Esophagus muscularis mucosa (tissue), 4 donors: ENCODE data around the gene DUOXA2. TPM values are rescaled to one million over a fixed set of nuclear protein-coding genes. Genes with fewer than 3 reads are reported as not detected.
A peak's percentile ranks its signal among the peaks of the same experiment; 100 is the strongest.

Experiments
- DNase-seq: peaks from one replicate; pipeline ENCODE4 v3.0.0-alpha.2; 2017; ENCODE audit errors: extremely low spot score
- H3K27ac ChIP-seq, 4 donors: fragments of 200-600 bp; sonication (generic); replicated peaks in 1 of 4; 1 replicate in 3 of 4; 2 replicates in 1 of 4; pipeline ENCODE4 v1.5.1; 2016 to 2019; ENCODE audit warnings: mild to moderate bottlenecking in 1 of 4
- H3K27me3 ChIP-seq, 4 donors: fragments of 200-600 bp; sonication (generic); one replicate each; pipeline versions ENCODE4 v1.5.1 to v1.6.0; 2016 to 2019
- H3K36me3 ChIP-seq, 4 donors: fragments of 200-600 bp; sonication (generic); one replicate each; pipeline ENCODE4 v1.5.1; 2016 to 2019
- H3K4me1 ChIP-seq, 4 donors: fragments of 200-600 bp; sonication (generic); one replicate each; pipeline ENCODE4 v1.5.1; 2016 to 2019
- H3K4me3 ChIP-seq, 4 donors: fragments of 200-600 bp; sonication (generic); 1 replicate in 2 of 4; 2 replicates in 2 of 4; pipeline ENCODE4 v1.5.1; 2016 to 2019; ENCODE audit warnings: mild to moderate bottlenecking in 4 of 4, moderate library complexity in 1 of 4
- H3K9me3 ChIP-seq, 4 donors: fragments of 200-600 bp; sonication (generic); 1 replicate in 3 of 4; 2 replicates in 1 of 4; pipeline ENCODE4 v1.5.1; 2016 to 2019
- EP300 ChIP-seq: sonication (generic); formaldehyde crosslinking; IDR thresholded peaks from one replicate; pipeline ENCODE4 v1.6.1; 2017; ENCODE audit warnings: antibody characterized with exemption
- POLR2A ChIP-seq: fragments of 450-650 bp; IDR thresholded peaks from one replicate; pipeline ENCODE4 v1.6.1; 2017; ENCODE audit warnings: antibody characterized with exemption, moderate library complexity, mild to moderate bottlenecking, low read depth
- POLR2AphosphoS5 ChIP-seq, 2 donors: sonication (generic); formaldehyde crosslinking; IDR thresholded peaks; one replicate each; pipeline ENCODE4 v1.6.1; 2017; ENCODE audit warnings: antibody characterized with exemption in 2 of 2
- WGBS: methylation state at CpG from one replicate; pipeline ENCODE4 v1.1.5; 2018; 5-methylcytosine and 5-hydroxymethylcytosine counted together
- intact Hi-C: fragments of 100-400 bp; cut with DNase I; formaldehyde crosslinking; loops from one replicate; pipeline ENCODE4 v1.15.1; 2023
- total RNA-seq, 4 donors: library from RNA; depleted of rRNA; stranded (reverse); fragments of >200 nt; gene quantifications; one replicate each; pipeline versions ENCODE4 v1.1.0 to v1.2.1, GENCODE V29; 2016
- TF ChIP-seq, protein P1 (sequence below), 3 experiments: fragments of 200-600 bp in 2 of 3; fragments of 450-650 bp in 1 of 3; sonication (generic) in 2 of 3; IDR thresholded peaks; one replicate each; pipeline ENCODE4 v1.5.1; 2017 to 2019; ENCODE audit warnings: antibody characterized with exemption in 3 of 3, mild to moderate bottlenecking in 2 of 3, moderate library complexity in 1 of 3

DUOXA2 gene
- total RNA-seq, 4 donors from 2014 or later: 0.42 to 0.52 TPM; not detected in 2

DNA sequence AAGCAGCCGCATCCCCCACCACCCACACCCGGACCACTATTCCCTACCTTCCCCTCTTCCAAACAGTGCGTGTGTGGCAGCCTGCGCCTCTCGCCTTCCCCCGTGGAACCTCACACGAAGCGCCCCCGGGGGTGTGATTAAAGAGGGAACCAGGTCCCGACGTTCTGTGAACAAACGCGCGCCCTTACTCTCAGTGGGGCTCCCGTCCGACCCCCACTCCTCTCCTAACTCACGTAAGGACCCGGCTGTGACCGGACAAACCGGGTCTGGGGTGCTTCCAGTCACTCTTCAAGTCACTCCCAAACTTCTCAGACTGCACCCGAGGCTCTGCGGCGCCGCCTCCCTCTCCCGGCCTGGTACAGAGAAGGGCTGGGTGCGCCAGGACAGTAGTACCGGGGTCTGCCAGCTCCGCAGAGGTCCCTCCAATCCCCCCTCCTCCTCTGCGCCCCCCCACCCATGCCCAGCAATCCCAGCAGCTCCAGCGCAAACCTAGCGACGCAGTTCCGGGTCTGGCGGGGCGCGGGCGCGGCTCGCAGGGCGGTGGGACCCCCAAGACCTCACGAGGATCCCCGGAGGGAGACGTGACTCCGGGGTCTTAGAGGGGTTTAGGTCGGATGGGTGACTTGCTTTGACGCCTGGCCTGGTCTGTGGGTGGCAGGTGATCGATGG is 15.0 kb downstream of the DUOXA2 start:
- H3K4me3 ChIP-seq: peak overlapping the region; percentile 33 to 51 (median 42)
- no peak overlapping the region for H3K27ac ChIP-seq
- no peaks in the 10 kb centered on the region for H3K9me3 ChIP-seq
- H3K4me1 ChIP-seq: peaks cover 4 to 16% (median 15%) of the 10 kb centered on the region in 4 donors
- TF ChIP-seq, protein P1, sequence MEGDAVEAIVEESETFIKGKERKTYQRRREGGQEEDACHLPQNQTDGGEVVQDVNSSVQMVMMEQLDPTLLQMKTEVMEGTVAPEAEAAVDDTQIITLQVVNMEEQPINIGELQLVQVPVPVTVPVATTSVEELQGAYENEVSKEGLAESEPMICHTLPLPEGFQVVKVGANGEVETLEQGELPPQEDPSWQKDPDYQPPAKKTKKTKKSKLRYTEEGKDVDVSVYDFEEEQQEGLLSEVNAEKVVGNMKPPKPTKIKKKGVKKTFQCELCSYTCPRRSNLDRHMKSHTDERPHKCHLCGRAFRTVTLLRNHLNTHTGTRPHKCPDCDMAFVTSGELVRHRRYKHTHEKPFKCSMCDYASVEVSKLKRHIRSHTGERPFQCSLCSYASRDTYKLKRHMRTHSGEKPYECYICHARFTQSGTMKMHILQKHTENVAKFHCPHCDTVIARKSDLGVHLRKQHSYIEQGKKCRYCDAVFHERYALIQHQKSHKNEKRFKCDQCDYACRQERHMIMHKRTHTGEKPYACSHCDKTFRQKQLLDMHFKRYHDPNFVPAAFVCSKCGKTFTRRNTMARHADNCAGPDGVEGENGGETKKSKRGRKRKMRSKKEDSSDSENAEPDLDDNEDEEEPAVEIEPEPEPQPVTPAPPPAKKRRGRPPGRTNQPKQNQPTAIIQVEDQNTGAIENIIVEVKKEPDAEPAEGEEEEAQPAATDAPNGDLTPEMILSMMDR (IDR thresholded peaks at IDR 0.05): no peak
- TF ChIP-seq POLR2AphosphoS5 (IDR thresholded peaks at IDR 0.05): no peak
- no peak for TF ChIP-seq POLR2A
- TF ChIP-seq EP300: no peak
- no peak for DNase-seq
- intact Hi-C loops: no loop called here
- H3K27me3 ChIP-seq: peaks cover 0 to 92% (median 28%) of the 10 kb centered on the region in 4 donors
- 36% methylated on average over 9 of the region's 47 CpGs for WGBS
- no peaks in the 10 kb centered on the region for H3K36me3 ChIP-seq

DNA sequence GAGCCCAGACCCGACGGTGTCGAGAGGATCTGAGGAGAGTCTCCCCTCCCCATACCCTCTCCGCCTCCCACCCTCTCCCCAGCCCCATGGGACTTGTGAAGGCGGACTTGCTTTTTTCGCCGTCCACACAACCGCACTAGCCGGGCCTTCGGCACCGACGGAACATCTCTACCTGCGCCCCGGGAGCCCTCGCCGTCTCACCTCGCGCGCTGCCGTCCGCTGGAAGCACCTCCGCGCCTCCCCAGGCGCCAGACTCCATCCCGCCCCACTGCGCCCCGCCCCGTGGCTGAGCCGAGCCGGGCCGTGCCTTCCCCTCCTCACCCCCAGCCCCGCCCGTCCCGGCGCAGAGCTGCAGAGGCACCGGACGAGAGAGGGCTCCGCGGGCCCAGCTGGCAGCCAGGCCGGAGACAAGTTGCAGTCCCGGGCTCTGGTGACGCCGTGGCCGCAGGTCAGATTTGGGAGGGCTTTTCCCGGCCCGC is 15.6 kb downstream of the DUOXA2 start, which contains the start of the genes DUOX1 and DUOXA1:
Gene DUOX1, plus strand, starts transcription at position 344 of the 479 bp plus-strand sequence. CDS start 1,973 bp downstream, outside the sequence.
Gene DUOXA1, minus strand, starts transcription at position 229 of the 479 bp plus-strand sequence. CDS start 6,865 bp downstream, outside the sequence.
- H3K36me3 ChIP-seq: no peaks in the 10 kb centered on the region
- peak within 1 kb of the TSS; percentile 33 to 51 (median 42) for H3K4me3 ChIP-seq
- TF ChIP-seq POLR2A (no peak), EP300 (no peak), POLR2AphosphoS5 (IDR thresholded peaks at IDR 0.05) (no peak)
- TF ChIP-seq, protein P1 (IDR thresholded peaks at IDR 0.05): no peak
- no peak for DNase-seq
- WGBS: 0% methylated on average over 3 of the region's 46 CpGs
- H3K27ac ChIP-seq: no peak within 1 kb of the TSS
- H3K27me3 ChIP-seq: peaks cover 0 to 95% (median 33%) of the 10 kb centered on the region in 4 donors
- no peaks in the 10 kb centered on the region for H3K9me3 ChIP-seq
- H3K4me1 ChIP-seq: peaks cover 4 to 19% (median 17%) of the 10 kb centered on the region in 4 donors
- intact Hi-C loops: no loop called here

DNA sequence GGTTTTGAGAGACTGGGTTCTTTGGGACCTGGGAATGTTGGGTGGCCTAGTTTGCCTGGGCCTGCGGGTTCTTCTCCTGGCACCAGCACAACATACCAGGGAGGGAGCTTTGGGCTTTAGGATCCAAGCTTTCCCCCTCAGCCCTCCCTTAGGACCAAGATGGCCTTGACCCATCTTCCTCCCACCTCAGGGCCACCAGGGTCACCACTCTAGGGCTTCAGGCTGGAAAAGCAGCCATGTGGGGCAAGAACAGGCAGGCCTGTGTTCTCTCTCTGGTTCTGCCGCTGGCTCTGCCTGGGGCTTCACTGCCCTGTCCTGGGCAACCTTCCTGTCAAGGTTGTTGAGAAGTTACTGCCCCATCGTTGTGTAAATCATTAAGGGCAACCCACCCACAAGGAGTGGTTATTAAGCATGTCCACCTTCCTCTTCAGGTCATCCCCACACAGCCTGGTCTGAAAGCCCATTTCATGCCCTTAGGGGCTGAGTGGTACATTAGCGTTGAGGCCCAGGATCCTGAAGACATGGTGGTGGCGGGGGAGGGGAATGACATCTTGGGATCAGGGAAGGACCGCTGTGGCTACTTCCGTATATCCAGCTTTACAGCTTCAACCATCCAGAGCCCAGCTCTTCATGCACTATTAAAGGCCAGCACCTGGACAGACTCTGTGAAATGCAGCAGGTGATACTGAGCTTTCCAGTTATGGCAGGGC is 16.3 kb downstream of the DUOXA2 start:
- Histone ChIP-seq H3K27ac (no peak overlapping the region), H3K36me3 (no peaks in the 10 kb centered on the region), H3K4me1 (peaks cover 10 to 27% (median 24%) of the 10 kb centered on the region in 4 donors), H3K9me3 (no peaks in the 10 kb centered on the region), H3K4me3 (peak overlapping the region; percentile 33 to 51 (median 42)), H3K27me3 (peaks cover 0 to 95% (median 41%) of the 10 kb centered on the region in 4 donors)
- DNase-seq: no peak
- 90% methylated on average over 6 of the region's 7 CpGs for WGBS
- intact Hi-C loops: no loop called here
- no peak for TF ChIP-seq POLR2AphosphoS5 (IDR thresholded peaks at IDR 0.05)

DNA sequence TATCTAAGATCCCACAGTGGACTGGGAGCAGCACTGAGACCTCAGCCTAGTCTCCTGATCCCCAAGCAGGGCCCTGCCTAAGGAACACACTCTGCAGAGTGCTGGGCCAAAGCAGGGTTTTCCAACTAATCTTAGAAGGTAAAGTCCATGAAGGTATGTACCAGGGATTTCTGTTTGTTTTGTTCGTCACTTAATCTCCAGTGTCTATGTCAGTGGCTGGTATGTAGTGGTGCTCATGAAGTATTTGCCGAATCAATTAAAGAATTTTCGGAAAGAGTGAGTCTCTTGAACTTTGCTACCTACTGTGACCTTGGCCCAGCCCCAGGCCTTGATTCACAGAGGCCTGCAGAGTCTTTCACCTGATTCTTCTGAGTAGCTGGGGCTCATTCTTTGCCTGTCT is 17.4 kb downstream of the DUOXA2 start:
- no peaks in the 10 kb centered on the region for H3K36me3 ChIP-seq
- H3K27ac ChIP-seq: no peak overlapping the region
- peaks cover 10 to 27% (median 25%) of the 10 kb centered on the region in 4 donors for H3K4me1 ChIP-seq
- intact Hi-C loops: no loop called here
- TF ChIP-seq POLR2AphosphoS5 (IDR thresholded peaks at IDR 0.05): no peak
- TF ChIP-seq POLR2A: no peak
- TF ChIP-seq, protein P1 (IDR thresholded peaks at IDR 0.05): no peak
- TF ChIP-seq EP300: no peak
- H3K27me3 ChIP-seq: peaks cover 0 to 92% (median 43%) of the 10 kb centered on the region in 4 donors
- H3K4me3 ChIP-seq: no peak overlapping the region
- no peaks in the 10 kb centered on the region for H3K9me3 ChIP-seq
- no peak for DNase-seq
- WGBS: 87% methylated on average over 3 of the region's 3 CpGs
